Neuronal stem cell (in vitro differentiated cells): ENCODE results near the gene PSMF1.

Experiments
- DNase-seq: peaks from one replicate; pipeline ENCODE4 v3.0.0-alpha.2; 2013; ENCODE audit warnings: low spot score
- H2AFZ ChIP-seq: one replicate; pipeline ENCODE4 v1.6.1; 2013; ENCODE audit warnings: mild to moderate bottlenecking, low read length, inconsistent platforms
- H2AK5ac ChIP-seq: 2 replicates; pipeline ENCODE4 v1.6.1; 2013; ENCODE audit warnings: low read depth, mild to moderate bottlenecking, inconsistent platforms, low read length, moderate library complexity, mixed read lengths
- H2BK120ac ChIP-seq: 2 replicates; pipeline ENCODE4 v1.6.1; 2013; ENCODE audit warnings: low read depth, mild to moderate bottlenecking, inconsistent platforms, low read length, moderate library complexity, mixed read lengths
- H2BK12ac ChIP-seq: one replicate; pipeline ENCODE4 v1.6.1; 2013; ENCODE audit warnings: low read length, inconsistent platforms
- H2BK15ac ChIP-seq: 2 replicates; pipeline ENCODE4 v1.6.1; 2013; ENCODE audit warnings: mild to moderate bottlenecking, low read length, inconsistent platforms, mixed read lengths
- H2BK5ac ChIP-seq: one replicate; pipeline ENCODE4 v1.6.1; 2013; ENCODE audit warnings: inconsistent platforms, mild to moderate bottlenecking, low read length, moderate library complexity
- H3K14ac ChIP-seq: one replicate; pipeline ENCODE4 v1.6.1; 2013; ENCODE audit warnings: low read length, inconsistent platforms
- H3K18ac ChIP-seq: 2 replicates; pipeline ENCODE4 v1.6.1; 2013; ENCODE audit warnings: low read length, inconsistent platforms
- H3K23ac ChIP-seq: 2 replicates; pipeline ENCODE4 v1.6.1; 2013; ENCODE audit warnings: low read depth, mild to moderate bottlenecking, mixed read lengths, low read length, inconsistent platforms; ENCODE audit not compliant: poor library complexity
- H3K27ac ChIP-seq: replicated peaks from 3 replicates; pipeline ENCODE4 v1.5.1; 2013; ENCODE audit warnings: low read length, inconsistent platforms
- H3K27me3 ChIP-seq, 3 experiments: 2 replicates each; pipeline ENCODE4 v1.6.1; 2013; ENCODE audit warnings: low read length in 3 of 3, mild to moderate bottlenecking in 2 of 3, inconsistent platforms in 1 of 3, low read depth in 1 of 3, mixed read lengths in 1 of 3, moderate library complexity in 1 of 3; ENCODE audit not compliant: control insufficient read depth in 3 of 3, insufficient read depth in 3 of 3
- H3K36me3 ChIP-seq, 2 donors: replicated peaks in 1 of 2; 2 replicates each; pipeline ENCODE4 v1.6.1; 2013; ENCODE audit warnings: low read length in 2 of 2; ENCODE audit not compliant: control insufficient read depth in 2 of 2, insufficient read depth in 2 of 2
- H3K4ac ChIP-seq: 2 replicates; pipeline ENCODE4 v1.6.1; 2013; ENCODE audit warnings: inconsistent platforms, mild to moderate bottlenecking, low read length, moderate library complexity
- H3K4me1 ChIP-seq, 2 donors: 1 replicate in 1 of 2; 2 replicates in 1 of 2; pipeline ENCODE4 v1.6.1; 2013; ENCODE audit warnings: low read length in 2 of 2, low read depth in 1 of 2; ENCODE audit not compliant: control insufficient read depth in 2 of 2, insufficient read depth in 1 of 2
- H3K4me2 ChIP-seq: one replicate; pipeline ENCODE4 v1.6.1; 2013; ENCODE audit warnings: mild to moderate bottlenecking, low read length, inconsistent platforms; ENCODE audit not compliant: insufficient read depth, poor library complexity, severe bottlenecking
- H3K4me3 ChIP-seq, 2 donors: 2 replicates each; pipeline ENCODE4 v1.5.1; 2013; ENCODE audit warnings: low read length in 2 of 2, mild to moderate bottlenecking in 2 of 2, inconsistent platforms in 1 of 2, moderate library complexity in 1 of 2
- H3K79me1 ChIP-seq: one replicate; pipeline ENCODE4 v1.6.1; 2013; ENCODE audit warnings: low read depth, mild to moderate bottlenecking, inconsistent platforms, low read length, moderate library complexity
- H3K9ac ChIP-seq: one replicate; pipeline ENCODE4 v1.6.1; 2013; ENCODE audit warnings: mild to moderate bottlenecking, low read depth, low read length, inconsistent platforms; ENCODE audit not compliant: poor library complexity
- H3K9me3 ChIP-seq, 2 donors: replicated peaks in 1 of 2; 2 replicates each; pipeline versions ENCODE3 to v1.6.1; 2013; ENCODE audit warnings: low read length in 2 of 2, mild to moderate bottlenecking in 2 of 2, inconsistent platforms in 1 of 2, low read depth in 1 of 2, mixed read lengths in 1 of 2, moderate library complexity in 1 of 2; ENCODE audit not compliant: control insufficient read depth in 2 of 2, insufficient read depth in 1 of 2
- H4K8ac ChIP-seq: one replicate; pipeline ENCODE4 v1.6.1; 2013; ENCODE audit warnings: low read depth, mild to moderate bottlenecking, inconsistent platforms, low read length, moderate library complexity
- H4K91ac ChIP-seq: one replicate; pipeline ENCODE4 v1.6.1; 2013; ENCODE audit warnings: low read length, low read depth, mild to moderate bottlenecking, inconsistent platforms; ENCODE audit not compliant: poor library complexity
- WGBS, 2 donors: extraction: QIAGEN DNeasy Blood & Tissue Kit; methylation state at CpG; one replicate each; pipeline ENCODE4 v1.1.7; 2013; ENCODE audit warnings: missing lambda C conversion rate in 2 of 2, mixed read lengths in 1 of 2; ENCODE audit not compliant: insufficient read length in 2 of 2, insufficient replicate concordance in 1 of 2; ENCODE audit errors: extremely low coverage in 2 of 2; 5-methylcytosine and 5-hydroxymethylcytosine counted together

Gene PSMF1

DNA sequence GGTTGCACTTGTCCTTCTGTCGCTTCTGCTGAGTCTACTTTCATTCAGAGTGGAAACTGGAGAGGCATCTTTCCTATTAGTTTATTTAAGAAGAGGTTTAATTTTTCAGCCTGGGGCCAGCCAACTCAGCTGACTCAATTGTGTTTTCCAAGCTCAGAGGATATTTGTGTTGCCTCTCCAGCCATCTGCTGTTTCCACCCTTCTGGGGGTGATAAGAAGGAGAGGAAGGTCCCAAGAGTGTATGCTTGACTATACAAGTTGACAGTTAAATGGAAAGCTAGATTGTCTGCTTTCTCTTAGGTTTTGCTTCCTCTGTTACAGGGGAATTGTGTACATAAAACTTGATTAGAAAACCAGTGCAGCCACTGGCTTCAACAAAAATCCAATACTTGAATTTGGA is 3.0 kb downstream of the PSMF1 start:
- H3K27ac ChIP-seq, result no peak overlapping the region

GRCh38 chr20:1122388-1123315 is 4.2 kb downstream of the PSMF1 start:
- no peak overlapping the region for H3K18ac ChIP-seq
- H2AK5ac ChIP-seq, result no peak overlapping the region
- no peak overlapping the region for H2AFZ ChIP-seq
- peaks cover 15 to 77% of the 10 kb centered on the region in 2 donors for H3K36me3 ChIP-seq
- H3K9me3 ChIP-seq, result no peaks in the 10 kb centered on the region
- no peak overlapping the region for H3K23ac ChIP-seq
- no peak overlapping the region for H3K9ac ChIP-seq
- H2BK15ac ChIP-seq, result no peak overlapping the region
- H3K4me3 ChIP-seq, result no peak overlapping the region
- H3K4ac ChIP-seq, result no peak overlapping the region
- no peak overlapping the region for H4K91ac ChIP-seq
- peaks cover 8 to 10% of the 10 kb centered on the region in 2 donors for H3K4me1 ChIP-seq
- H2BK120ac ChIP-seq, result no peak overlapping the region
- H3K79me1 ChIP-seq, result peaks cover 12% of the 10 kb centered on the region
- H2BK12ac ChIP-seq, result no peak overlapping the region
- no peak overlapping the region for H3K27ac ChIP-seq
- no peak overlapping the region for H2BK5ac ChIP-seq
- H3K14ac ChIP-seq, result no peak overlapping the region
- no peak for DNase-seq
- no peak overlapping the region for H3K4me2 ChIP-seq
- no CpG with 5 or more reads among the region's 12 CpGs for WGBS, 2 donors
- H4K8ac ChIP-seq, result no peak overlapping the region
- no peaks in the 10 kb centered on the region for H3K27me3 ChIP-seq

More for the DNA sequence above, 3.0 kb downstream of the PSMF1 start:
- H3K23ac ChIP-seq, result no peak overlapping the region
- DNase-seq, result no peak
- no peak overlapping the region for H3K4ac ChIP-seq
- H3K9me3 ChIP-seq, result no peaks in the 10 kb centered on the region
- H3K36me3 ChIP-seq, result peaks cover 10 to 64% of the 10 kb centered on the region in 2 donors
- H3K4me3 ChIP-seq, result no peak overlapping the region
- no peak overlapping the region for H3K4me2 ChIP-seq
- H3K4me1 ChIP-seq, result peaks cover 8 to 10% of the 10 kb centered on the region in 2 donors
- H2BK12ac ChIP-seq, result no peak overlapping the region
- H3K27me3 ChIP-seq, result no peaks in the 10 kb centered on the region
- H2AK5ac ChIP-seq, result no peak overlapping the region
- no peak overlapping the region for H3K18ac ChIP-seq
- no peak overlapping the region for H2BK15ac ChIP-seq
- H2AFZ ChIP-seq, result no peak overlapping the region
- no peak overlapping the region for H3K14ac ChIP-seq
- no peak overlapping the region for H2BK5ac ChIP-seq
- no CpG with 5 or more reads among the region's 1 CpG for WGBS, 2 donors
- H4K8ac ChIP-seq, result no peak overlapping the region
- no peak overlapping the region for H4K91ac ChIP-seq
- H3K9ac ChIP-seq, result no peak overlapping the region
- no peak overlapping the region for H2BK120ac ChIP-seq
- peaks cover 12% of the 10 kb centered on the region for H3K79me1 ChIP-seq

DNA sequence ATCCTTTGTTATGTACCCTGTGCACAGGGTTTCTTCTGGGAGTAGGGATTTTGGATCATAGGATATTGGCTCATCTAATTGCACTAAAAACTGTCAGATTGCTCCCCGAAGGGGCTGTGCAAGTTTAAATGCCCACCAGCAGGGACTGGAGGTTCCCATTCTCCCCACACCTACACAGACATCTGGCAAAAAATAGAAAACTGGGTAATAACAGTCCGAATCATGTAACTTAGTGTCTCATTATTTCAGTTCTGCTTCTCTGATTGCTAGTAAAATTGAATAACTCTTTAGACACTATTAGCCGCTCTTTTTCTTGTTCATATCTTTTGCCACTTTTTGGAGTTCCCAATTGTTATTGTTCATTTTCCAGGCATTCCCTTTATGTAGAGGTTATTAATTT is 5.3 kb downstream of the PSMF1 start:
- Histone ChIP-seq H3K4me1 (peaks cover 6 to 10% of the 10 kb centered on the region in 2 donors), H3K27me3 (no peaks in the 10 kb centered on the region), H2BK120ac (no peak overlapping the region), H3K4me3 (no peak overlapping the region), H3K27ac (no peak overlapping the region), H3K4me2 (no peak overlapping the region), H3K36me3 (peaks cover 17 to 87% of the 10 kb centered on the region in 2 donors), H2AFZ (no peak overlapping the region), H2BK12ac (no peak overlapping the region), H3K4ac (no peak overlapping the region), H3K9me3 (no peaks in the 10 kb centered on the region), H3K14ac (no peak overlapping the region), H2BK5ac (no peak overlapping the region), H3K18ac (no peak overlapping the region), H2AK5ac (no peak overlapping the region), H3K9ac (no peak overlapping the region), H4K8ac (no peak overlapping the region), H4K91ac (no peak overlapping the region), H3K23ac (no peak overlapping the region), H3K79me1 (peaks cover 10% of the 10 kb centered on the region), H2BK15ac (no peak overlapping the region)
- DNase-seq, result no peak
- no CpG with 5 or more reads among the region's 3 CpGs for WGBS, 2 donors

DNA sequence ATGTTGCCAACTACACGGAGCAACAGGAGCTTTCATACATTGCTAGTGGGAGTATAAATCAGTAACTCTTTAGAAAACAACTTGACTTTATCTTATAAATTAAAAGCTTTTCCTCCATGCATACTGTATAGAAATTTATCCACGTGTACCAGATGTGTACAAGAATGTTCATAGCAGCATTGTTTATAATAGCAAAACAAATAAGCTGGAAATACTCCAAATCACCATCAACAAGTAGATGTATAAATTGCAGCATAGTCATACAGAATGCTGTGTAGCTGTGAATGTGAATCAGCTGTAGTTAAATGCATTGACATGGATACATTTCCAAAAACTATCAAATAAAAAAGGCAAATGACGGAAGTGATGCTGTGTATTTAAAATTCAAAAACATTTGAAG is 6.0 kb downstream of the PSMF1 start:
- no CpG with 5 or more reads among the region's 3 CpGs for WGBS, 2 donors
- no peak overlapping the region for H3K18ac ChIP-seq
- H3K4me3 ChIP-seq, result no peak overlapping the region
- peaks cover 3% of the 10 kb centered on the region for H3K79me1 ChIP-seq
- no peak overlapping the region for H3K27ac ChIP-seq
- H2AFZ ChIP-seq, result no peak overlapping the region
- H3K27me3 ChIP-seq, result no peaks in the 10 kb centered on the region
- H2BK120ac ChIP-seq, result no peak overlapping the region
- no peak overlapping the region for H2BK5ac ChIP-seq
- H3K4me1 ChIP-seq, result peaks cover 3 to 6% of the 10 kb centered on the region in 2 donors
- H2BK15ac ChIP-seq, result no peak overlapping the region
- H3K4me2 ChIP-seq, result no peak overlapping the region
- H2AK5ac ChIP-seq, result no peak overlapping the region
- no peak for DNase-seq
- no peak overlapping the region for H3K23ac ChIP-seq
- H4K8ac ChIP-seq, result no peak overlapping the region
- no peak overlapping the region for H2BK12ac ChIP-seq
- no peak overlapping the region for H4K91ac ChIP-seq
- no peaks in the 10 kb centered on the region for H3K9me3 ChIP-seq
- no peak overlapping the region for H3K9ac ChIP-seq
- H3K4ac ChIP-seq, result no peak overlapping the region
- no peak overlapping the region for H3K14ac ChIP-seq
- peaks cover 21 to 92% of the 10 kb centered on the region in 2 donors for H3K36me3 ChIP-seq
